HG03520 (cell line): ENCODE measurements around the gene LYZL1.
"Not testable (repeated sequence)": the region's sequence is repeated elsewhere in the genome, so short reads cannot be mapped to it uniquely, and the experiment has no call there.

ENCODE experiments used
- ATAC-seq: cut with Tn5 transposase; IDR thresholded peaks from one replicate; pipeline ENCODE4 v1.9.1; 2021; ENCODE audit warnings: mild to moderate bottlenecking, moderate library complexity; ENCODE audit not compliant: unreplicated experiment

Gene LYZL1

GRCh38 chr10:29327746-29328102 lies 38.9 kb downstream of the LYZL1 start:
- ATAC-seq, result no peak

DNA sequence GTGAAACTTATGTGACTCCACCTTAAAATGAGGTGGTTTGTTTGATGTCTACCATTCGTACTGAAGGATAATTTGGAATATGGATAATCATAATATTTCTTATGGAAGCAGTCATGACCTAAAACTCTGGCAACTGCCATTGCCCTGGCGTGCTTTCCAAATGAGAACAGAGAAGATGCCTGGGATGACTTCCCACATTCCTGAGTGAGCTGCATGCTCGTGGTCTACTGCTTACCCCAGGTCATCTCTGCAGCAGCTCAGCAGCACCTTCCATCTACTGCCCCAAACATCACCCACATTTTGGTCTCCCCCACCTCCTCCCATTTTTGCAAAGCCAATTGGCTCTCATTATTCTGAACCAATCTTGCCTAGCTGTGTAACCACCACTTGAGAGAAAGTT lies 40.1 kb downstream of the LYZL1 start:
- ATAC-seq, result no peak

DNA sequence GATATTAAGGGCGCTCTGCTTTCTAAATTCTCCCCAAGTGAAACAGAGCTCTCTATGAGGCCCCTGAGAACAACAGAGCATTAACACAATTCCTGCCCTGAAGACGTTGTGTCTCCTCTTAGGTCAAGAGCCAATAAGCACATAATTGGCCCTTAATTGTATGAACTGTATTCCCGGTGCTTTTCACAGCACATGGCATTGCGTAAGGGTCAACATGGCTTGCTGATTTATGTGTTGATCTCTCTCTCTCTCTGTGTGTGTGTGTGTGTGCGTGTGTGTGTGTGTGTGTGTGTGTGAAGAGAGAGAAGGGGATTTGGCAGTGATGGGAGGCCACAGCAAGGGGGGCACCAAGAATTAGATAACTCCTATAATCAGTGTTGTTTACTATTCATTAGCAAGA lies 40.5 kb downstream of the LYZL1 start:
- no peak for ATAC-seq

GRCh38 chr10:29332061-29332760 lies 43.3 kb downstream of the LYZL1 start:
- ATAC-seq, result no peak

- no peak for ATAC-seq
These were observed 43.9 kb downstream of the LYZL1 start for GRCh38 chr10:29332761-29333148.

DNA sequence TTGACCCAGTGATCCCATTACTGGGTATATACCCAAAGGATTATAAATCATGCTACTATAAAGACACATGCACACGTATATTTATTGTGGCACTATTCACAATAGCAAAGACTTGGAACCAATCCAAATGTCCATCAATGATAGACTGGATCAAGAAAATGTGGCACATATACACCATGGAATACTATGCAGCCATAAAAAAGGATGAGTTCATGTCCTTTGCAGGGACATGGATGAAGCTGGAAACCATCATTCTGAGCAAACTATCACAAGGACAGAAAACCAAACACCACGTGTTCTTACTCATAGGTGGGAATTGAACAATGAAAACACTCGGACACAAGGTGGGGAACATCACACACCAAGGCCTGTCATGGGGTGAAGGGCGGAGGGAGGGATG lies 48.7 kb downstream of the LYZL1 start:
- not testable (repeated sequence) for ATAC-seq

DNA sequence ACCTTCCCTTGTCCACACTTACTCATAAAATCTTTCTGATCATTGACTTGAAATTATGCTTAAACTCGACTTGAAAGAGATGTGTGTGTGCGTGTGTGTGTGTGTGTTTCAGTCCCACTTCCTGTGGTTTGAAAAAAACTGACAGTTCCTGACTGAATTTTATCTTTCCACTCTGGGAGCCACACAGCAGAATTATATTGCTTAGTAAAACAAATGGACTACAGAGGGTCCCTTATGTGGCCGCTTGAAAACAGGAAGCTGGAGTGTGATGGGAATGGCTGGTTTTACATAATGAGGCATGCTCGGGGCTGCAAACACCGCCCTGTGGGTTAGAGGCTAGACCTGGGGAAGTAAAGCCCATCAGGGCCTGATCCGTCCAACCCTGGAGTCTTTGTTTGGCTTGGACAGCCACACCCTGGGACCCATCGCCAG lies 54.8 kb downstream of the LYZL1 start:
- ATAC-seq, result no peak

DNA sequence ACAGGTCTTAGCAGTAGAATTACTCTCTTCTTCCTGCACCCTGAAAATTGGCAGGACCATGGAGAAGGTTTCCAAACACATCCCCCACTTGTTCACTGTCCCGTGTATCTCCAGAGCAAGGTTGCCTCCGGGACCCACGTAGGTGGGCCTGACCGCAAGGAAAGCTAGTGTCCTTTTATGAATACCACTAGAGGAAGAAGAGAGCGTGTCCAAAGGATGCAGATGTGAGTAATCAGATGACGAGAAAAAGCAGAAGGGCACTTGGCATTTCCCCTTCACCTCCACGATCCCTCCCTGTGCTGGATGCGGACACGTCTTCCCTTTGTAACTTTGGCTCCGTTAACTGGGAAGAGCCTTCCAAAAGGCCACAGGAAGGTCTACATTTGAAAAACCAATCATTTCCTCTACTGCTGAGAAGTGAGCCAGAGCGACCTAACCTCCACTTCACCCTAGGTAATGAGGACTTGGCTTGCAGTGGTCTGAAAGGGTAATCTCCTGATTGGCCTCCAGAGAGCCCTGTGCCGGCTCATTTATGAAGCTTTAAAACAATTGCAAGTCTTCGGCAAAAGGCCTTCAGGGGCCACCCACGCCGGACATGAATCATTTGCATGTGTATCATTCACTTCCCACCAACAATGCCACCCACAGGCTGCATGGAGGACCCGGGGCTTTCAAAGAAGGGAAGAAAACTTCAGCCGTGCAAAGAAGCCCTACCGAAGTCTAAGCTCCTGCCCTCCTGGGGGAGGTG lies 55.4 kb downstream of the LYZL1 start:
- ATAC-seq, result no peak

GRCh38 chr10:29345144-29345909 lies 56.5 kb downstream of the LYZL1 start:
- ATAC-seq, result no peak

- ATAC-seq, result no peak
These were observed 57.0 kb downstream of the LYZL1 start for GRCh38 chr10:29345910-29346209.

GRCh38 chr10:29346296-29347001 lies 57.6 kb downstream of the LYZL1 start:
- no peak for ATAC-seq

DNA sequence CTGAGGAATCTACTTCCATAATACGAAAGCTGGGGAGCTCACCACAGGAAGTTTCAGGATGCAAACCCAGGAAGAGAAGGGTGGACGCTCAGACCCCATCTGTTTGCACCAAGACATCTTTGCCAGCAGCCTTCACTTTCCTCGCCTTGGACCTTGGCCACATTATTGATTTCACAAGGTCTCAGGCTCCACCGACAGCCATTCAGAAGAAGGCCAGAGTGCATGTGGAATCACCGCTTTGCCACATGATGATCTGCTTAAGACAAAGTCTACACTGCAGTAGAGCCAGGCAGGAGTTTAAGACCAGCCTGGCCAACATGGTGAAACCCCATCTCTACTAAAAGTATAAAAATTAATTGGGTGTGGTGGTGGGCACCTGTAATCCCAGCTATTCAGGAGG lies 60.0 kb downstream of the LYZL1 start:
- no peak for ATAC-seq

DNA sequence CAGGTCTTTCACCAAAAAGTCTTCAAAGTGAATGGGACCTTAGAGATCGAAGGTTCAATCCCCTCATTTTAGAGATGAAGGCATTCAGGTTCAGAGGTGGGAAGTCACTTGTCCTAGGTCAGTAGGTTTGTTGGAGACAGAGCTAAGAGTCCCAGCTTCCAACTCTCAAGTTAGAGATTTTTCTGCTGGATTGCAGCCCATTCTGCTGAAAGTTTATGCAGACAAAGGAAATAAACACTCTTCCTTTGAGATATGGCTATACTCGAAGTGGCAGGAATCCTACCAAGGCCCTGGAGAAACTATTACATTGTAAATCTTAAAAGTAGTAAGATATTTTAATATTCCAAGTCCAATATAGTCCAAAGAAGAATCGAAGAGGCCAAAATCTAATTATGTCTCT lies 64.4 kb downstream of the LYZL1 start:
- ATAC-seq, result no peak

GRCh38 chr10:29353887-29354561 lies 65.2 kb downstream of the LYZL1 start:
- ATAC-seq, result no peak

DNA sequence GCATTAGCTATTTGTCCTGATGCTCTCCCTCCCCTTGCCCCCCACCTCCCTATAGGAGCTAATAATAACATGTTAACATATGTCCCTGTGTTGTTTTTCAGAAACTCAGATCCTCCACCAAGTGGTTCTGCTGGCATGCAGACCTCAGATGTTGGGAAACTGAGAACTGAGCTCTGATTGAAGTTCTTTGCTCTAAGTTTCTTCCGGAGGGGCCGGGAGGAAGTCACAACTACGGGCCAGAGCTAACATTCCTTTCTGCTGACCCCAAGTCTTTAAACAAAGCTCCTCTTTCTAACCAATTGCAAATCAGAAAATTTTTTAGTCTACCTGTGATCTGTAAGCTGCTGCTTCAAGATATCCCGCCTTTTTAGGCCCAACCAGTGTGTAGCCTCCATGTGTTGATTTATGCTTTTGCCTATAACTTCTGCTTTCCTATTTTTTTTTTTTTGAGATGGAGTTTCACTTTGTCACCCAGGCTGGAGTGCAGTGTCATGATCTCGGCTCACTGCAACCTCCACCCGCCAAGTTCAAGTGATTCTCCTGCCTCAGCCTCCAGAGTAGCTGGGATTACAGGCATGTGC lies 66.6 kb downstream of the LYZL1 start:
- ATAC-seq, result no peak

DNA sequence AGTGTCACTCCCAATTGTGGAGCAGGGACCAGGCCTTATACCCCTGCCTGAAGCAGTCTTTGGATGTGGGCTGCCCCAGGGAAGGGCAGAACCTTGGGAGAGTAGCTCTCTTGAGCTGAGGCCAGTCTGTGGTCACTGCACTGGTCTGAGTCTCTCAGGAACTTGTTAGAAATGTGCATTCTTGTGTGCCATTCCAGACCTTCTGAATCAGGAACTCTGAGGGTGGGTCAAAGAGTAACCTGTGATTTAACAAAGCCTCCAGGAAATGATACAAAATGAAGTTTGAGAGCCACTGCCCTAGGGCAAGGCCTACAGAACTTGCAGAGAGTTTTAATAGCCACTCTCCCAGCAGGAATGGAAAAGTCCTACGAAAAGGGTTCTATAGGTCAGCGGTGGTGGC lies 68.1 kb downstream of the LYZL1 start:
- ATAC-seq, result no peak

DNA sequence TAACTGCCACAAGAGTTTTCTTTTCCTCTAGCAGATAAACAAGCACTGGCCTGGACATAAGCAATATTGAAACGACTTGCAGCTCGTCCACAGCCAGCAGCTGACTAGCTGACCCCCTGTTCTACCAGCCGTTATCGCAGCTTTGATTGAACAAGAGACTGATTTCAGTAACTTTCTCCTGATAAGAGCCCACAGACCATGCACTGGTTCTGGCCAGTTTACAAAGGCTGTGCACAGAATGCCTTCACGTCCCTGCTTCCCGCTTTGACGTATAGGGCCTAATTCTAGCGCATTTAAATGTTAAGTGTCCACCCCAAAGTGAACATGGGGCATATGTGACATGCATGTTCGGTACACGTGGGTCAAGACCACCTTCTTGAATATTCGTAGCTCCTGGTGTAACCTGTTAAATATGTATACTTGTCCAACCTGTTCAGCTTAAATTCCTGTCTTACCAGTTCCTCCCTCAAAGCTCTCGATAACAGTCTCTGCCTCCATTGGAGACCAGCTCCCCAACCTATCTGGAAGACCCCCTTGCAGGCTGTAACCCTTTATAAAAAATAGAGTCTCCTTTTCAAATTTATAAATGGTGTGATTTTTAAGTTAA lies 69.2 kb downstream of the LYZL1 start:
- ATAC-seq, result no peak

DNA sequence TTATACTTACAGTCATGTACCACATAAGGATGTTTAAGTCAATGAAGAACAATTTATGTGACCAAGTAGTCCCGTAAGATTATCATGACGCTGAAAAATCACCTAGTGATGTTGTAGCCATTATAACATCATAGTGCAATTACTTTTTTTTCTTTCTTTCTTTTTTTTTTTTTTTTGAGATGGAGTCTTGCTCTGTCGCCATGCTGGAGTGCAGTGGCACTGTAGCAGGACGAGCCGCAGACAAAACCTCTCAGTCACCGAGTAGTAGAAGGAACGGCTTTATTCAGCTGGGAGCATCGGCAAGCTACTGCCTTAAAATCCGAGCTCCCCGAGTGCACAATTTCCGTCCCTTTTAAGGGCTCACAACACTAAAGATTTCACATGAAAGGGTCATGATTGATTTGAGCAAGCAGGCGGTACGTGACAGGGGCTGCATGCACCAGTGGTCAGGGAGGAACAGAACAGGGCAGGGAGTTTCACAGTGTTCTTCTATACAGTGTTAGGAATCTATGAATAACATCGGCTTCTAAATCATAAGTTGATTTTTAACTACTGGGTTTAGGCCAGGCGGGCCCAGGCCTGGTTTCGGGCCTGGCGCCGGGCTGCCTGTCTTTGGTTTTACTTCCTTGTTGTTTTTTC lies 71.5 kb downstream of the LYZL1 start:
- not testable (repeated sequence) for ATAC-seq
